ENCODE results near the gene NDUFS6.

Gene NDUFS6

GRCh38 chr5:1801222-1801966, at the start of gene NDUFS6:
Gene NDUFS6, plus strand, starts transcription at chr5:1801407. Its CDS starts 11 bp downstream, at chr5:1801418.
- DNase-seq (ENCODE audit: low spot score) = peak; percentile 77

- DNase-seq (ENCODE audit: low spot score) = no peak
Measured at GRCh38 chr5:1751864-1752822, 49.1 kb upstream of the NDUFS6 start.

GRCh38 chr5:1752881-1753280, 48.3 kb upstream of the NDUFS6 start:
- no peak for DNase-seq (ENCODE audit: low spot score)

- DNase-seq (ENCODE audit: low spot score) = no peak
Measured at GRCh38 chr5:1753490-1753889, 47.7 kb upstream of the NDUFS6 start.

- no peak for DNase-seq (ENCODE audit: low spot score)
Measured at GRCh38 chr5:1754531-1755220, 46.5 kb upstream of the NDUFS6 start.

GRCh38 chr5:1755321-1755949, 45.8 kb upstream of the NDUFS6 start:
- no peak for DNase-seq (ENCODE audit: low spot score)

GRCh38 chr5:1756481-1756880, 44.7 kb upstream of the NDUFS6 start:
- no peak for DNase-seq (ENCODE audit: low spot score)

- no peak for DNase-seq (ENCODE audit: low spot score)
Measured at GRCh38 chr5:1757511-1757910, 43.7 kb upstream of the NDUFS6 start.

GRCh38 chr5:1758574-1758973, 42.6 kb upstream of the NDUFS6 start:
- no peak for DNase-seq (ENCODE audit: low spot score)

GRCh38 chr5:1759378-1759970, 41.7 kb upstream of the NDUFS6 start:
- DNase-seq (ENCODE audit: low spot score) = no peak

GRCh38 chr5:1760231-1760630, 41.0 kb upstream of the NDUFS6 start:
- DNase-seq (ENCODE audit: low spot score) = no peak

- no peak for DNase-seq (ENCODE audit: low spot score)
Measured at GRCh38 chr5:1760656-1761452, 40.4 kb upstream of the NDUFS6 start.

GRCh38 chr5:1761453-1761755, 39.8 kb upstream of the NDUFS6 start:
- DNase-seq (ENCODE audit: low spot score) = no peak

GRCh38 chr5:1762121-1762882, 38.9 kb upstream of the NDUFS6 start:
- no peak for DNase-seq (ENCODE audit: low spot score)

GRCh38 chr5:1762883-1763547, 38.2 kb upstream of the NDUFS6 start:
- no peak for DNase-seq (ENCODE audit: low spot score)

GRCh38 chr5:1763548-1763911, 37.7 kb upstream of the NDUFS6 start:
- peak; percentile 93 for DNase-seq (ENCODE audit: low spot score)

- no peak for DNase-seq (ENCODE audit: low spot score)
Measured at GRCh38 chr5:1763960-1764605, 37.1 kb upstream of the NDUFS6 start.

GRCh38 chr5:1764606-1764960, 36.6 kb upstream of the NDUFS6 start:
- DNase-seq (ENCODE audit: low spot score) = no peak

Measured in AG08395 (cell line).